Astrocyte (in vitro differentiated cells and primary cell): ENCODE results near the gene ANKHD1.

Source experiments
- CTCF ChIP-seq: IDR thresholded peaks from 2 replicates; pipeline ENCODE4 v1.5.1; 2011; ENCODE audit warnings: low read depth, mild to moderate bottlenecking, inconsistent platforms, low read length, moderate library complexity; ENCODE audit not compliant: insufficient read depth
- EZH2 ChIP-seq: IDR thresholded peaks from 2 replicates; pipeline ENCODE4 v1.6.1; 2012; ENCODE audit warnings: mild to moderate bottlenecking, low read length, inconsistent platforms; ENCODE audit not compliant: insufficient read depth

- TF ChIP-seq CTCF (no peak), EZH2 (no peak)
These were observed 87.3 kb downstream of the ANKHD1 start for GRCh38 chr5:140488914-140489313.
